GM19099 (cell line): ENCODE data around the gene PDE6D.

Source experiments
- POLR2A ChIP-seq: IDR thresholded peaks from 3 replicates; pipeline ENCODE4 v1.6.1; 2011; ENCODE audit warnings: low read depth; ENCODE audit not compliant: insufficient read length; ENCODE audit errors: extremely low read depth

Gene PDE6D

GRCh38 chr2:231684314-231685223, 96.5 kb downstream of the PDE6D start:
- no peak for TF ChIP-seq POLR2A

- no peak for TF ChIP-seq POLR2A
Measured at GRCh38 chr2:231683292-231684235, 97.5 kb downstream of the PDE6D start.

- no peak for TF ChIP-seq POLR2A
Measured at GRCh38 chr2:231682603-231683291, 98.3 kb downstream of the PDE6D start.
